ENCODE measurements around the gene CREG2. TPM values are rescaled to one million over a fixed set of nuclear protein-coding genes. Genes with fewer than 3 reads are reported as not detected.

Gene CREG2, protein sequence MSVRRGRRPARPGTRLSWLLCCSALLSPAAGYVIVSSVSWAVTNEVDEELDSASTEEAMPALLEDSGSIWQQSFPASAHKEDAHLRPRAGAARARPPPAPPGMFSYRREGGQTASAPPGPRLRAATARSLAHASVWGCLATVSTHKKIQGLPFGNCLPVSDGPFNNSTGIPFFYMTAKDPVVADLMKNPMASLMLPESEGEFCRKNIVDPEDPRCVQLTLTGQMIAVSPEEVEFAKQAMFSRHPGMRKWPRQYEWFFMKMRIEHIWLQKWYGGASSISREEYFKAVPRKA
- total RNA-seq, result 0.44 TPM in 1 of 2 replicates, not detected in the other

DNA sequence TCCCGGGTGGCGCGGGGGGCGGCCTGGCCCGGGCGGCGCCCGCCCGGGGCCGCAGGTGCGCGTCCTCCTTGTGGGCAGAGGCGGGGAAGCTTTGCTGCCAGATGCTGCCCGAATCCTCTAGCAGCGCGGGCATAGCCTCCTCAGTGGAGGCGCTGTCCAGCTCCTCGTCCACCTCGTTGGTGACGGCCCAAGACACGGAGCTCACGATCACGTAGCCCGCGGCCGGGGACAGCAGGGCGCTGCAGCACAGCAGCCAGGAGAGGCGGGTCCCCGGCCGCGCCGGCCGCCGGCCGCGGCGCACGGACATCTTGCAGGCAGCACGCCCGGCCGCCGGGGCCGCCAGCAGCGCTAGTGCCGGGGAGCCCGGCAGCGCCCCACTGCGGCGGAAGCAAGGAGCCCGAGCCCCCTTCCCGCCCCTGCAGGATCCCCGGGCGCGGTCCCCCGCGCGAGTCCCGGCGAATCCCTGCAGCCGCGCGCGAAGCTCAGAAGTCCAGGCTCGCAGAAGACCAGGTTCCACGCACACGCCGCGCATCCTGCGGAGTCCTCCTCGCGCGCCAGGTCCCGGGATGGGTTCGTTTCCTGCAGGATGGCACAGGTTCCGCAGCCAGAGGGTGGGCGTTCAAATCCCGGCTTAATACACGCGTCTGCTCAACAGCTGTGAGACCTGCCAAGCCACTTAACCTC lies at the start of gene CREG2:
Gene CREG2 (minus strand): TSS at position 353 of the 684 bp plus-strand sequence. CDS start 46 bp downstream, at position 307.
- peak; percentile 57 to 80 for DNase-seq (ENCODE audit: low read depth in 2 of 2)

DNA sequence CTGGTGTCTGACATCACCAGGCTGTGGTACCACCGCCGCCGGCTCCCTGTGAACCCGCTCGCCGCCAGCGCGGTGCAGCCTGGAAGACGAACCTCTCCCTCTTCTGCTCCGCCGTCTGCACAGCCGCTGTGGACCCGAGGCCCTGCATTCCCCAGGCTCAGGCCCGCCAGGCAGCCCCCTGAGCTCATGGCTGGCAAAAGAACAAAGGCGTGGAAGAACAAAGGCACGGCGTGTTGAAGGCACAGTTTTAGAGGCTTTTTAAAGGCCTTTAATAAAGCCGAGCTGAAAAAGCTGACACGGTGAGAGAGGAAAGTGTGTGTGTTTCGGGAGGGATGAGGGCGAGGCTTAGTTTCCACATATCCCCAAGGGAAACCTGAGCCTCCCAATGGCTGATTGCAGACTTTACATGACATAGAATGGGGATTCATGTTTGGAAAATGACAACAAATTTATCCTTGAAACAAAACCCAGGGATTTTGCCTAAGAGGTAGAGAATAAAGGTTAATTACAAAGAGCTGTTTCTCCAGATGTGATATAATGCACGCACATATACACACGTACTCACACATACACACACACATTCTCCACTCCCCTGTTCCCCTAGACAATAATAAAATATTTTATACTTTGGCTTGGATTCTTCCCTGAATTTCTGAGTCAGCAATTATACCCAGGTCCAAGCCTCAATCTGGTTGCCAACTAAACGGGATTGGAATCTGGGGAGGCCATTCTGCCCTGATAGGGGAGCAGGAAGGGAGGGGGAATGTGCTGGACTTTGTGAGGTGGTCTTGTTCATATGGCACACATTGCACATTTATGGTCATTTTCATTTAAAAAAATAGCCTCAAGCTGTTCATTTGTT lies 47.9 kb upstream of the CREG2 start:
- DNase-seq (ENCODE audit: low read depth in 2 of 2), result peak in 1 of 2 donors; percentile 34

DNA sequence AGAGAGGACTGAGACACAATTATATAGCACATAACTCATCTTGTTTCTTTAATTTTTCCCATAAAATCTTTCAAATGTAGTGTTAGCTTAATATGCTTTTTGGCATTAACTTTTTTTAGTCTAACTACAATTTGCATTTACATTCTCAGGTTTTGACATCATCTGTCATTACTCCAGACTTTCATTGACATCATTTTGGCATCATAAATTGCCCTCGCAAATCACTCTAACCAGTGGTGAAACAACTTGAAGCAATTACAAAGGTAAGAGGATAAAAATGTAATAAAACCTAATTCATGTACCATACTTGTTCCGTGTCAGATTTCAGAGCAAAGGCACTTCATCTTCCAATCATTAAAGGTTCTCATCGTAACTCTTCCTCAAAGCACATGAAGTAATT lies 46.2 kb upstream of the CREG2 start:
- no peak for DNase-seq (ENCODE audit: low read depth in 2 of 2)

DNA sequence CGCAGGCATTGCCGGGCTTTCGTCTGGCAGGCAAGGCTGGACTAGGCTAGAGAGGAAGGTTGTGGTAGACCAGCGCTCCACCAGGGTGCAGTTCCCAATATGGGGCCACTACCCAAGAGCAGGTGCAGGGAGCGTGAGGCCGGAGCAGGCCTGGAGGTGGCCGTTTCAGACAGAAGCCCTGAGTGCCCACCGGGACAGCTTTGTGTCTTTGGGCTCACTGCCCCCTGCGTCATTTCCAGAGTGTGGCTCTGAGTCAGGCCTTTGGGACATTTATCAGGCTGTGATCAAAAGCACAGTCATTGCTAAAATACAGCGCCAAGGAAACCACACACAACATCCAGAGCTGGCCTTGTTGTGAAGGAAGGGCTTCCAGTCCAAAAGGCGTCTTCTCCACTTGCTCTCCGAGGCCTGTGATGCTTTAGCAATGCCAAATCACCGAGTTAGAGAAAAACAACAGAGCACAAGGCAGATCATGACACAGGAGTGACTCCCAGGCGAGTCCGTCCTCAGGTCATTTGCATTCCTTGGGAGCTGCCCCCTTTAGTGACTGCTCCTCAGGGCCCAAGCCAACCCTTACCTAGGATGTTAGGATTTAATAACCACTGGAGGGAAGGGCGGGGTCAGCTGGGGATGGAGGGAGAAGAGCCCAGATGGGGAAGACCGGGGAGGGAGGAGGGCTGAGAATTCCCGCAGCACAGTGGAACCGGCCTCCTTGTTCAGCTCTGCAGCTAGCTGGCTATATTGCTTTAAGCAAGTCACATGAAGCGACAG lies 45.3 kb upstream of the CREG2 start:
- peak in 1 of 2 donors; percentile 37 for DNase-seq (ENCODE audit: low read depth in 2 of 2)

DNA sequence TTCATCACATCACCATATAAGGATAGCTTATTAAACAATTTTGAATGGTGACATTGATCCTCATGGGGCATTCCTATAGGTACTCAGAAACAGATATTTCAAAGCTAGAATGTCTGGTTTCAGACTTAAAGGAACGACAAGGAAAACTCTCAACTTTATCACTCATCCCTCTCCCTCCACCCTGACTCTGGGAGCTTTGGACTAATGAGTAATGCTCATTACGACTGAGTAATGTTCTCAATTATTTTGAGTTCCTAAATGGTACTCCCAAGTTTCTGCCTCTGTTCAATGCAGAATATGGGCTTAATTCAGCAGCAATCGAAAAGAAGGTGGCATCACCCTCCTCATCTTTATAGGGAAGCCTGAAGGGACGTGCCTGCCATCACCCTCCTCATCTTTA lies 44.2 kb upstream of the CREG2 start:
- DNase-seq (ENCODE audit: low read depth in 2 of 2), result no peak

DNA sequence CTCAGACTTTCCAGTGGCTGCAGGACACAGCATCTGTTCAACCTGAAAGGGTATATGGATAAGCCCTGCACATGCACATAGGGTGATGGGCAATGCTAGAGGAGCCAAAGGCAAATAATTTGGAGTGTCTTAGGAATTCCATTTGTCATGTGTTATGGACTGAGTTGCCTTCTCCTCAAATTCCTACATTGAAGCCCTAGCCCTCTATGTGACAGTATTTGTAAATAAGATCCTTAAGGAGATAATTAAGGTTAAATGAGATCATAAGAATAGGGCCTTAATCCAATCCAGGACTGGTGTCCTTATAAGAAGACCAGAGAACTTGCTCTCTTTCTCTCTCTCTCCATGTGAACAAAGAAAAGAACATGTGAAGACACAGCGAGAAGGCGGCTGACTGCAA lies 42.9 kb upstream of the CREG2 start:
- DNase-seq (ENCODE audit: low read depth in 2 of 2), result no peak

DNA sequence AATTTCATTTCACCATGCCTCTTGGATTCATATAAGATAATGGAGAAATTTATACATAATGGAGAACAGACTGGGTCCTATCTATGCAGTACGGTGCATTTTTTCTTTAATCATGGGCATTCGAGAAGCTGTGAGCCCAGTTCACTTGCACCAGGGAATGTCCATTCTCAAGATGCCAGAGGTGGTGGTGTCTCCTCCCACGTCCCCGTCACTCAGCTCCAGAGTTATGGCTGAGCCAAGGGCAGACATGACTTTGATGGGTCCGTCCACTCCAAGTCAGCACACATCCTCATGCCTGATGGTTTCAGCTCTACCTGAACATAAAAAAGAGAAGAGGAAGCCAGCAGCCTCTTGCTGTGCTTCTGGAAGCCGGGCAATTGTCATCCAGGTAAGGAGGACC lies 42.1 kb upstream of the CREG2 start:
- DNase-seq (ENCODE audit: low read depth in 2 of 2), result no peak

DNA sequence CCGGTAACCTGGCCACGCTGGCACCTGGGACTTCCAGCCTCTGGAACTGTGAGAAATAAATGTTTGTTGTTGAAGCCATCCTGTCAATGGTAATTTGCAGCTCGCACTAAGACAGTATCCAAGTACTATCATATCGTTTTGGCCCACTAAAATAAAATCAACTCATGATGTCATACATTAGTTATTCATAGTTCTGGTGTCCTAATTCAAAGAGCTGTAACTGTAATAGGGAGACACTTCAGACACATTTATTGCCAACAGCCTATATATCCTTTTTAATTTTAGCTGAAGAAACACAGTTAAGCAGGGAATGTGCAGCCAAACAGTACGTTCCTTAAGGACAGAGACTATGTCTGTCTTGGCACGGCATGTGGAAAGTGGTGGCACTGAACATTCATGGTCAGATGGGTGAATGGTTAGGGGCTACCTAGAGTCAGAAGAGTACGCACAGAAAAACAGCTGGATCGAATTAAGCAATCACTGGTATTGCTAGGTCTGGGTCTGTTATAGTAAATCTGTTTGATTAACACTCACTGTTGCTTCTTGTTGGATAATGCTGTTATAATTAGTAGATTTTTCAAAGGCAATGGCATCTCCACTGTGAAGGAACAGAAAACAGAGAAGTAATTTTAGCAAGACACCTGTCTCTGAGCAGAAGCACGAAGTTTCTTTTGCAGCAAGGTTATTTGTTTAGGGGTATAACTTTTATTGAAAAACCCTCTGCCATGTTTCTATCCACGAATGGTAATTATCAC lies 41.3 kb upstream of the CREG2 start:
- no peak for DNase-seq (ENCODE audit: low read depth in 2 of 2)

DNA sequence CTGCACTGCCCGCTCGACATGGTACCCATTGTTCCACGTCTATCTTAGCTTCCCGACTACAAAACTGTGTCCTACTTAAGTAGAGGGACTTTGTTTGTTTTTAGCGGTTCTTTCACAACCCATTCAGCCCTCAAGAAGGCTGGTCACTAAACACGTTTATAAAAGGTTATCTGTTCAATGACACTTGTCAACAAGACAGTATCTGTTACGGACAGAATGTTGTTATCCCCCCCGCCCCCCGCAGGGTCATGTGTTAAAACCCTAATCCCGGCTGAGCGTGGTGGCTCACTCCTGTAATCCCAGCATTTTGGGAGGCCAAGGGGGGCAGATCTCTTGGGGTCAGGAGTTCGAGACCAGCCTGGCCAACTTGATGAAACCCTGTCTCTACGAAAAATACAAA lies 40.4 kb upstream of the CREG2 start:
- DNase-seq (ENCODE audit: low read depth in 2 of 2), result no peak

DNA sequence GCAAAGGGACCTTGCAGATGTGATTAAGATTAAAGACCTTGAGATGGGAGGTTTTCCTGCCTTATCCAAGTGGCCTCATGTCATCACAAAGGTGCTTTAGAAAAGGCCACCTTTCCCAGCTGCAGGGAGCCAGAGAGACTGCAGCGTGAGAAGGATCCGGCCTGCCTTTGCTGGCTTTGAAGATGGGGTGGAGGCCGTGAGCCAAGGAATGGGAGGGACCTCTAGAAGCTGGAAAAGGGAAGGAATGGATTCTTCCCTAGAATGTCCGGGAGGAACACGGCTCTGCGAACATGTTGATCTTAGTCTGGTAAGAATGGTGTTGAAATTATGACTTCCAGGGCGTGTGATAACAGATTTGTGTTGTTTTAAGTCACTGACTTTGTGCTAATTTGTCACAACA lies 39.9 kb upstream of the CREG2 start:
- DNase-seq (ENCODE audit: low read depth in 2 of 2), result no peak

DNA sequence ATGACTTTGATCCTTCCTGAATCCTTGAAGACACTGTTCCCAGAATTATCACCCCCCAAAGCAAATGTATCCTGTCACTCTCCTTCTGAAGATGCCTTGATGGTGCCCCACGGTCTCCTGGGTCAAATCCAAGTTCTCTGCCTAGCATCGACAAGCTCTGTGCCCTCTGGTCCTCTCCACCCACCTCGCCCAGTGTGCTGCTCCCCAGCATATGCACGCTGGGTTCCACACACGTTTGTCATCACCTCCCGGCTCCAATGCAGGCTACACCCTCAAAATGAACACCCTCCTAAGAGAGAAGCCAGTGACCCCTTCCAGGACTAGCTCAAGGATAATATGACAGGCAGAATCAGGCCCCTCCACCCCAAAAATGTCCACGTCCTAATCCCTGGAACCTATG lies 39.5 kb upstream of the CREG2 start:
- no peak for DNase-seq (ENCODE audit: low read depth in 2 of 2)

DNA sequence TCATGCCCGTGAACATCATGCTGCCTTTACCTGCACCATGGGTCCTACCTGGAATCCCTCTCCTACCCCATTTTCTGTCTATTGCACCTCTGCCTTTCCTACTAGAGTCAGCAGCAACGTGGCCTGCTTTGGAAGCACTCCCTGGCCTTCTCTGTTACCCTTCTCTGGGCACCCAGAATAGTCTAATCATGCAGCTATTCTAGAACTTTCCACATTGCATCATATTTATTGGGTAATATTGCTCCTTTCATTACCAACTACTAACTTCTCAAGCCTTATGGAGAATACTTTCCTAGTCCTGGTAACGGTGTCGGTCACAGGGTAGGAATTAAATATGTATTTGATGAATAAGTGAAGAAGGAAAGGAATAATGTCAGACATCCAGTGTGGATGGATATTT lies 33.3 kb upstream of the CREG2 start:
- DNase-seq (ENCODE audit: low read depth in 2 of 2), result no peak

DNA sequence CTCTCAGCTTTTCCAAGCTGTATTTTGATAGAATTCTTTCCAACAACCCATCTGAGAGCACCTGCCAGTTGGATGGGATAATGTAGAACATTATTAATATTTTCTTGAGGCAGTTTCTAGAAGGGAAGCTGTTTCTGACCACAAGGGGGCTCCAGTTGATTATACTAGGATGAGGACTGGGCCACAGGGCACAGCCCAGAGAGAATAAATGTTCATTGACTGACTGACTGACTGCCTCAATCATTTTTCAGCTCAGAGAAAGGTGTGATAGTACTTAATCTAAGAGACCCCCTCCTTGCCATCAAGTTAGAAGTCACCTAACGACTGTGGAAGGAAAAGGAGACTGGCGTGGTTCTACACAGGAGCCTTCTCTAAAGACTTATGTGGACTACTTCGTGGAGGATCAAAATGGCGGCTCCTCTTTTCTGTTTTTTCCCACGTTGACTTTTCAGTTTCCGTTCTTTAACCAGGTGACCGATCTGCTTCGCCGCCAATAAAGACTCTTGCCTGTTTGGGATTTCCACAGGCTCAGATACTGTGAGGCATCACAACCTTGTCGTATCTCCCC lies 31.9 kb upstream of the CREG2 start:
- DNase-seq (ENCODE audit: low read depth in 2 of 2), result peak; percentile 82 to 85

DNA sequence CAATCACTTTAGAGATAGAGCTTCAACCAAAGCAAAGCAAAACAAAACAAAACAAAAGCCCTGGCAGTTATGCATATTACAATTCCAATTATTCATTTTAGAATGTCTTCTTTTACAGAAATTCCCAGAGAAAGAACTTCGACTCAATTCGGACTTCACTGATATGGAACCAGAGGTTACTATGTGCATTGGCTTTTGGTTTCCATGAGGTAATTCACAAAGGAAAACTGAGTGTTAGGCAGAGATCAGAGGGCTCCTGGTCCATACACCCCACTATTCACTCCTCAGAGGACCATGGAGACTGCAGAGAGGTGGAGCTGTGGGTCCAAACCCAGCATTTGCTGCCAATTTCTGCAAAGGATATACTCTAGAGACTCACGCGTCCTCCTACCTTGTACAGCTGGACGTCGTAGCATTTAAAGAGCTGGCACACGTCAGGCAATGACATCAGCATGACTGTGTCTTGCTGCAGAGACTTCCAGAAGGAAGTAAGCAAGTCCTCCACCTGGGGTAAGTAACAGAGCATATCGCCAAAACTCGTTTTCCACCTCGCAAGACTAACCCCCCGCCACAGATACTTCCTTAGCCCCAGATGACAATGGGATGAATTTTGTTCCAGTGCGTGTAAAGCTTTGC lies 31.3 kb upstream of the CREG2 start:
- peak in 1 of 2 donors; percentile 36 for DNase-seq (ENCODE audit: low read depth in 2 of 2)

DNA sequence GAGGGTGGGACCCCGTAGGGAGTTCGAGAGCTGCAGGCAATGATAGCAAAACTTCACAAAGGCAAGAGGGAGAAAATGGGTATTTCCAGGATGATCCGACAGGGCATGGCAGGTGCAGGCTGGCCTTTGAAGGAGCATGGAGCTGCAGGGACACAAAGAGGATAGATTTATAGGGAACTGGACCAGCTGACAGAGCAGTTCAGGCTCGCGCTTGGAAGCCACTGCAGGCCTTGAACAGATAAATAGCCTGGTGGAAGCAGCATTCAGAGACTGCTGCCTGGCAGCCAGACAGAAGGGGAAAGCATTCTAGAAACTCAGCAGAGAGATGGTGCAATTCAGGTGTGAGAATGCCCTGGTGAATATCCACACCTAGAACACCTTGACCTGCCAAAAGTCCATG lies 29.3 kb upstream of the CREG2 start:
- no peak for DNase-seq (ENCODE audit: low read depth in 2 of 2)

DNA sequence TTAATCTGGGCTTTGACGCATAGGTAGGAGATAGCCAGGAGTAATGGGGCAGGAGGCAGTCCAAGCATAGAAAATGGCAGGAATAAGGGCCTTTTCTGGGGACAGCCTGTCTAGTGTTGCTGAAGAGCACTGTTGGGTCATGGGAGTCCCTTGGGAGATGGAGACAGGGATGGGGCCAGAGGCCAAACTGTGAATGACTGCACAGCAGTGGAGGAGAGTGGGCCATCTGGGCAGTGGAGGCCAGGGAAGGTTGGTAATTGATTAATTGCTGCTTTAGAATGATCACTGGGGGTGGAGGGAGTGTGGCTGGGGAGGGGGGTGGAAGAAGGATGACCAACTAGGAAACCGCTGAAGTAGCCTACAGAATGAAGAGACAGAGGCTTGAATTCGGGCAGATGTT lies 28.6 kb upstream of the CREG2 start:
- DNase-seq (ENCODE audit: low read depth in 2 of 2), result no peak

DNA sequence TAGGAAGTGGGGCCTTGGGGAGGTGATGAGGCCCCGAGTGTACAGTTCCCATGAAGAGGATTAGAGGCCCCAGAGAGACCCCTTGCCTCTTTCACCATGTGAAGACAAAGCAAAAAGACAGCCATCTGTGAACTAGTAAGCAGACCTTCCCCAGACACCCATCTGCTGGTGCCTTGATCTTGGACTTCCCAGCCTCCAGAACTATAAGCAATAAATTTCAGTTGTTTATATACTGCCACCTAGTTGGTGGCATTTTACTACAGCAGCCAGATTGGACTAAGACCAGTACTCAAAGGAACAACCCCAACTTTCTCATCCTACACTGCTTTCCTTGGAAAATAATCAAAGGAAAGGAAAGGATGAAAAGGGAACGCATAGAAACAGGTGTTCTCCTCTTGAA lies 27.9 kb upstream of the CREG2 start:
- DNase-seq (ENCODE audit: low read depth in 2 of 2), result no peak

DNA sequence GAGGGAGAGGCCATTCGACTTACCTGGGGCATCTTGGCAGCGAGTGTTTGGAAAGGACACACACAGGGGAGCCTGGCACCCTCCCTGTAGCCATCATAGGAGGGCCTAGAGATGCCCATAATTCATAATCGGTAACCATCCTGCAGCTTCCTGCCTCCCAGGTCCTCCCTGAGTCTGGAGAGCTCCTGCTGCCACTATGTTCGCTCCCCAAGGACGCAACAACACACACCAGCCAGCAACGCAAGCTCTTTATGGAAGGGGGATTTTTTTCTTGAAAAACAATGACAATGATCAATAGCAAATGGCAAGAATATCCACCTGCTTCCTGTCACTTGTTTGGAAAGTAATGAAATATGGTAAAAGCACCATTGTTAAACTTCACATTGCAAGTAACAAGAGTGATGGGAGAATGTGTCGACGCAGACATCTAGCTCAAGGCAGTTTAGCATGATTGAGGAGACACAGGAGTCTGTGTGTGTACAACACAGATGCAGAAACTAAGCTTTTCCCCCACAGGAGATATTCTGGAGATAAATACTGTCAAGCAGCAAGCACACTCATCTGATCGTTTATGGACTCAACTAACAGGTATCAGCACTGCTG lies 24.9 kb upstream of the CREG2 start:
- DNase-seq (ENCODE audit: low read depth in 2 of 2), result no peak

DNA sequence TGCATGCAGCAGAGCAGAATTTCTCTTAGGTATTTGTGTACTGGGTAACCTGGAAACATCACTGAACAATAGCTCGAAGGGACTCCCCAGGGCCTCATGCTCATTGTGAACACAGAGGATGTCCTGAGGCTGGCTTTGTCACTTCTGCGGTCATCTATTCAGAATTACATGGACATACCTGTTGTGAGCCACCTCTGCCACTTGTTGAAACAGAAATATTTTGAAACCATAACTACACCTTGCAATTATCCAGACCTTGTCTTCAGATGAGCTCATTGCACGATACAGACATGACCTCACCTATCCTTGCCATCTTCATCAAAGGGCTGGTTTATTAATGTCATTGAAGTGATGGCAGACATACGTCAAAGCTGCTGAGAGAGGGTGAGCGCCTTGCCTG lies 23.4 kb upstream of the CREG2 start:
- DNase-seq (ENCODE audit: low read depth in 2 of 2), result peak in 1 of 2 donors; percentile 19

DNA sequence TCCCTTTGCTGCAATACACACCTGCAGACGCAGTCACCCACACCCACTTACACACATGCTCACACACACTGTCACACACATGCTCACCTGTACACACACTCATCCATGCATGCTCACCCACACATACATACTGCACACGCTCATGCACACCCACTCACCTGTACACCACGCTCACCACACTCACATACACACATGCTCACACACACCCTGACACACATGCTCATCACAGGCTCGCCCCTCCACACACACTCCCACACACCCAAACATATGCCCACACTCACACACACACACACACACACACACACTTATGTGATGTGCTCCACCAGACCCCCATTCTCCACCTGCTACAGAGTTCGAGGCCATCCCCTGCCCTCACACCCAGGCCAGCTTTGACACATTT lies 22.8 kb upstream of the CREG2 start:
- DNase-seq (ENCODE audit: low read depth in 2 of 2), result no peak

All from lung microvascular endothelial cell (primary cell).